ENCODE results near the gene TSPAN31. TPM values are rescaled to one million over a fixed set of nuclear protein-coding genes. Genes with fewer than 3 reads are reported as not detected.

The TSPAN31 gene
- total and polyA plus RNA-seq, 2 of the 8 experiments (the other 6 are each of a cell fraction or from before 2014, with no cell fraction given): 15.8 to 31.4 TPM

DNA sequence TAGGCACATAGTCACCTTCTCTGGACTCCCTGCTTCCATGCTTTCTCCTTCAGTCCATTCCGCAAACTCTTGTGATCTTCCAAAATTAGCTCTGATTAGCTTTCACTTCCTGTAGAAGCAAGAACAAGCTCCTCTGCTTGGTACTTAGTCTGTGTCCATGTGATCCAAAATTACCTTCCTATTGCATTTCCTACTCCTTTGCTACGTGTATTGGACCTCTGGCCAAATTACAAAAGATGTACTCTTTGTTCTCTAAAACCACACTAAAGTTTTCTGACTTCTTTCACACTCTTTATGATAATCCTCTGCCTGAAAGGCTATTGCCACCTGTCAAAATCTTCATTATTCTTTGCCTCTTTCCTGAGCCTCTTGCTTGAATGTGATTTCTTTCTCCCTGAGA lies 37.0 kb downstream of the TSPAN31 start (continued):
- no peak for TF ChIP-seq NANOG (IDR thresholded peaks at IDR 0.05; ENCODE audit: insufficient read depth, low read depth, low read length, poor library complexity, severe bottlenecking)
- TF ChIP-seq RXRA (IDR thresholded peaks at IDR 0.05; ENCODE audit: insufficient read depth, low read depth, low read length): no peak
- no peak for TF ChIP-seq ZNF274 (IDR thresholded peaks at IDR 0.05; ENCODE audit: borderline replicate concordance, extremely low read depth, low read length)

All from H1 (cell line).